ENCODE measurements around the gene SP8.

SP8 gene

DNA sequence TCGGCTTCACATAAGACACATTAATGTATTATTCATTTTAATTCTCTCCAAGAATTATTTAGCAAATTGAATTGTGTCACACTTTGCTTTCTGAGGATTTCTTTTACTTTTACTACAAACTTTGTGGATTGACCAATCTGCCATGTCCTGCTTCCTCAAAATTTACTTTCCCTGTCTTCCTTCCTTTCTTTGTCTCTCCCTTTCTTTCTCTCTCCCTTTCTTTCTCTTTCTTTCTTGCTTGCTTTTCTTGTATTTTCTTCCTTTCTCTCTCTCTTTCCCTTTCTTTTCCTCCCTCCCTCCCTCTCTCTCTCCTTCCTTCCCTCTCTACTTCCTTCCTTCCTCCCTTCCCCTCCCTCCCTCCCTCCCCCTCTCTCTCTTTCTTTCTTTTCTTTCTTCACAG is 37.8 kb downstream of the SP8 start:
- no peak overlapping the region for H3K4me3 ChIP-seq (ENCODE audit: low read depth, low read length)
- ChIA-PET POLR2A (no interaction called here), CTCF (no interaction called here)
- no peak for TF ChIP-seq CTCF (IDR thresholded peaks at IDR 0.05; ENCODE audit: insufficient read depth, low read length, missing control alignments)
- DNase-seq (ENCODE audit: low read depth, low spot score) = no peak

GRCh38 chr7:20747001-20747400 is 39.7 kb downstream of the SP8 start:
- TF ChIP-seq CTCF (IDR thresholded peaks at IDR 0.05; ENCODE audit: insufficient read depth, low read length, missing control alignments) = no peak
- DNase-seq (ENCODE audit: low read depth, low spot score) = no peak
- POLR2A ChIA-PET = no interaction called here
- CTCF ChIA-PET = no interaction called here
- H3K4me3 ChIP-seq (ENCODE audit: low read depth, low read length) = no peak overlapping the region

DNA sequence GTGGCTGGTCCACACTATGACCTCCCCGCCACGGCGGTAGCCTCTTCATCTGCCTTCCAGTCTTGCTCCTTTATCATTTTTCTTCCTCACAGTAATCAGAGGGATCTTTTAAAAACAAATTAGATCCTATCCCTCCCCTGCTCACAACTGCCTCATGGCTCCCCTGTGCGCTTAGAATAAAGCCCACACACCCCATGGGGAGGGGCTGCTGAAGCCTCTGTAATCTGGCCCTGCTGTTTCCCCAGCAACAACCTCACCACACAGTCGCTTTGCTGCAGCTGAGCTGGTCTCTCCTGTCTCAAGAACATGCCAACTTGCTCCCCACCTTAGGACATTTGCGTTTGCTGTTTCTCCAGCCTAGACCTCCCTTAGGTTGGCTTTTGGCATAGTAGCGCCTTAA is 41.0 kb downstream of the SP8 start:
- no peak overlapping the region for H3K4me3 ChIP-seq (ENCODE audit: low read depth, low read length)
- TF ChIP-seq CTCF (IDR thresholded peaks at IDR 0.05; ENCODE audit: insufficient read depth, low read length, missing control alignments) = no peak
- DNase-seq (ENCODE audit: low read depth, low spot score) = no peak
- ChIA-PET CTCF (no interaction called here), POLR2A (no interaction called here)

- no peak for DNase-seq (ENCODE audit: low read depth, low spot score)
- no peak overlapping the region for H3K4me3 ChIP-seq (ENCODE audit: low read depth, low read length)
- CTCF ChIA-PET = no interaction called here
- POLR2A ChIA-PET = no interaction called here
- no peak for TF ChIP-seq CTCF (IDR thresholded peaks at IDR 0.05; ENCODE audit: insufficient read depth, low read length, missing control alignments)
Observed at GRCh38 chr7:20744954-20745446, 41.7 kb downstream of the SP8 start.

DNA sequence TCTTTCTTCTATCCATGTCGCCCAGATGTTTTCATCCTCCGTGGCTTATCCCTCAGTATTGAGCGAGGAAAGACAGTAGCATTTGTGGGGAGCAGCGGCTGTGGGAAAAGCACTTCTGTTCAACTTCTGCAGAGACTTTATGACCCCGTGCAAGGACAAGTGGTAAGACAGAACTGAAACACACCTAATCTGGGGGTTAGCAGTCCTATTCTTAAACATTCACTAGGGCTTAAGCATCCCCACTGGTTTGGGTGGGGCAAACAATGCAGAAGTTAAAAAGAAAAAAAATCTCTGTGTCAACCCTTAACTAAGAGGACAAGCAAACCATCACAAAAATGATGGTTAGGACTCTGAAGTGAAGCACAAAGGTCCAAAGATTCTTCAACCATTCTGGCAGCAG is 43.8 kb downstream of the SP8 start:
- no peak for DNase-seq (ENCODE audit: low read depth, low spot score)
- no peak overlapping the region for H3K4me3 ChIP-seq (ENCODE audit: low read depth, low read length)
- ChIA-PET CTCF (no interaction called here), POLR2A (no interaction called here)
- no peak for TF ChIP-seq CTCF (IDR thresholded peaks at IDR 0.05; ENCODE audit: insufficient read depth, low read length, missing control alignments)

- ChIA-PET POLR2A (no interaction called here), CTCF (no interaction called here)
- no peak for DNase-seq (ENCODE audit: low read depth, low spot score)
- TF ChIP-seq CTCF (IDR thresholded peaks at IDR 0.05; ENCODE audit: insufficient read depth, low read length, missing control alignments) = no peak
- H3K4me3 ChIP-seq (ENCODE audit: low read depth, low read length) = no peak overlapping the region
Observed at GRCh38 chr7:20741801-20742200, 44.9 kb downstream of the SP8 start.
